HepG2 (cell line): ENCODE measurements around the gene ZNF99. TPM values are rescaled to one million over a fixed set of nuclear protein-coding genes. Genes with fewer than 3 reads are reported as not detected.

Experiments used
- ATAC-seq: fragments of 200-7000 bp; cut with Tn5 transposase; 3 replicates; pipeline ENCODE4 v1.9.1; 2020; ENCODE audit warnings: mild to moderate bottlenecking, moderate library complexity
- BruUV-seq: library from RNA; stranded (reverse); fragments of 400-500 nt; replicated peaks from 2 replicates; lab custom pipeline; 2021; lab: Mats Ljungman, UMichigan
- CTCF ChIA-PET: fragments of 300-600 bp; formaldehyde crosslinking; extraction: SDS; loops from one replicate; lab custom pipeline; 2021; ENCODE audit warnings: low total read pairs, inconsistent platforms, low intra/inter-chr PET ratio; lab: Yijun Ruan, JAX
- POLR2A ChIA-PET: fragments of 350-600 bp; sonication (Branson Sonifier 250); formaldehyde crosslinking; loops from one replicate; lab custom pipeline; 2020; ENCODE audit warnings: antibody characterized with exemption, inconsistent platforms; lab: Yijun Ruan, JAX
- DNase-seq: peaks from one replicate; pipeline ENCODE4 v3.0.0-alpha.2; 2015; ENCODE audit warnings: low spot score
- FAIRE-seq: peaks from 3 replicates; lab custom pipeline; 2011; peaks lifted over from hg19 to GRCh38; lab: Jason Lieb, UNC
- H2AFZ ChIP-seq: one replicate; pipeline ENCODE4 v1.6.1; 2011; ENCODE audit warnings: low read length, inconsistent platforms
- H3K27ac ChIP-seq: fragments of 300-600 bp; 3 replicates; pipeline ENCODE4 v1.8.0; 2011; ENCODE audit warnings: mixed run types, mild to moderate bottlenecking, mixed read lengths, low read length, inconsistent platforms; ENCODE audit not compliant: insufficient read depth; ENCODE audit errors: extremely low read length
- H3K27me3 ChIP-seq, 2 experiments: fragments of 200-600 bp in 1 of 2; 2 replicates in 1 of 2; 3 replicates in 1 of 2; pipeline versions ENCODE4 v1.6.0 to v1.8.0; 2011; ENCODE audit warnings: low read length in 2 of 2, mild to moderate bottlenecking in 2 of 2, moderate library complexity in 2 of 2, inconsistent platforms in 1 of 2; ENCODE audit not compliant: insufficient read depth in 2 of 2, control insufficient read depth in 1 of 2
- H3K36me3 ChIP-seq, 2 experiments: fragments of 200-600 bp in 1 of 2; replicated peaks in 1 of 2; 2 replicates in 1 of 2; 3 replicates in 1 of 2; pipeline versions ENCODE4 v1.5.1 to v1.8.0; 2011; ENCODE audit warnings: low read length in 2 of 2, inconsistent platforms in 1 of 2; ENCODE audit not compliant: insufficient read depth in 2 of 2, control insufficient read depth in 1 of 2
- H3K4me1 ChIP-seq: 2 replicates; pipeline ENCODE4 v1.5.1; 2012; ENCODE audit warnings: low read length, inconsistent platforms; ENCODE audit not compliant: insufficient read depth
- H3K4me2 ChIP-seq: 2 replicates; pipeline ENCODE4 v1.6.0; 2011; ENCODE audit warnings: low read depth, low read length, inconsistent platforms
- H3K4me3 ChIP-seq, 3 experiments: fragments of 200-600 bp in 1 of 3; sonication (generic), shearing (Covaris generic) in 1 of 3; replicated peaks in 1 of 3; 2 replicates each; pipeline ENCODE4 v1.5.1; 2011 to 2016; ENCODE audit warnings: low read length in 3 of 3, inconsistent platforms in 2 of 3, low read depth in 2 of 3, mild to moderate bottlenecking in 2 of 3, control low read depth in 1 of 3, mixed read lengths in 1 of 3; ENCODE audit not compliant: insufficient read depth in 1 of 3
- H3K79me2 ChIP-seq: one replicate; pipeline ENCODE4 v1.6.1; 2011; ENCODE audit warnings: low read length, inconsistent platforms; ENCODE audit not compliant: insufficient read depth
- H3K9ac ChIP-seq: 2 replicates; pipeline ENCODE4 v1.6.0; 2011; ENCODE audit warnings: mild to moderate bottlenecking, low read depth, low read length, inconsistent platforms; ENCODE audit not compliant: insufficient read depth
- H3K9me3 ChIP-seq: 2 replicates; pipeline ENCODE4 v1.5.1; 2012; ENCODE audit warnings: mild to moderate bottlenecking, low read length
- H4K20me1 ChIP-seq: 2 replicates; pipeline ENCODE4 v1.6.0; 2011; ENCODE audit warnings: inconsistent platforms, mild to moderate bottlenecking, low read length, moderate library complexity; ENCODE audit not compliant: insufficient read depth
- GABPA ChIP-seq, 2 experiments: IDR thresholded peaks; 2 replicates each; pipeline ENCODE4 v1.6.1; 2011 to 2016; ENCODE audit warnings: low read depth in 2 of 2, low read length in 1 of 2, missing biosample characterization in 1 of 2, missing genetic modification characterization in 1 of 2
- GATAD1 ChIP-seq: IDR thresholded peaks from 2 replicates; pipeline ENCODE4 v1.6.1; 2016; ENCODE audit warnings: missing genetic modification reagents, missing compliant biosample characterization
- HDAC1 ChIP-seq: sonication (generic); formaldehyde crosslinking; IDR thresholded peaks from 2 replicates; pipeline ENCODE4 v1.5.1; 2020; ENCODE audit warnings: mild to moderate bottlenecking, missing genetic modification reagents
- MYNN ChIP-seq: sonication (generic); formaldehyde crosslinking; IDR thresholded peaks from 2 replicates; pipeline ENCODE4 v1.4.0; 2020; ENCODE audit warnings: mild to moderate bottlenecking, low read depth, missing genetic modification reagents
- NR2F6 ChIP-seq, 2 experiments: IDR thresholded peaks; 2 replicates each; pipeline ENCODE4 v1.6.1; 2016; ENCODE audit warnings: antibody characterized with exemption in 1 of 2, mild to moderate bottlenecking in 1 of 2
- RARA ChIP-seq: IDR thresholded peaks from 2 replicates; pipeline ENCODE4 v1.6.1; 2016; ENCODE audit warnings: missing genetic modification reagents, missing compliant biosample characterization
- RARG ChIP-seq: sonication (generic); formaldehyde crosslinking; IDR thresholded peaks from 2 replicates; pipeline ENCODE4 v1.4.0; 2020; ENCODE audit warnings: low read depth, mild to moderate bottlenecking, missing genetic modification reagents
- STAG1 ChIP-seq: sonication (generic); formaldehyde crosslinking; IDR thresholded peaks from 2 replicates; pipeline ENCODE4 v1.4.0; 2020; ENCODE audit warnings: missing genetic modification reagents
- ZBTB8A ChIP-seq: sonication (generic); formaldehyde crosslinking; IDR thresholded peaks from 2 replicates; pipeline ENCODE4 v1.4.0; 2020; ENCODE audit warnings: mild to moderate bottlenecking, low read depth, missing genetic modification reagents, borderline replicate concordance
- ZFX ChIP-seq: sonication (generic); formaldehyde crosslinking; IDR thresholded peaks from 2 replicates; pipeline ENCODE4 v1.4.0; 2020; ENCODE audit warnings: mild to moderate bottlenecking, low read depth, missing genetic modification reagents, moderate library complexity
- ZFY ChIP-seq: sonication (generic); formaldehyde crosslinking; IDR thresholded peaks from 2 replicates; pipeline ENCODE4 v1.4.0; 2020; ENCODE audit warnings: missing genetic modification reagents
- ZNF160 ChIP-seq: sonication (generic); formaldehyde crosslinking; IDR thresholded peaks from 2 replicates; pipeline ENCODE4 v1.8.0; 2022; ENCODE audit warnings: mild to moderate bottlenecking, inconsistent platforms, missing genetic modification reagents
- ZNF841 ChIP-seq: sonication (generic); formaldehyde crosslinking; IDR thresholded peaks from 2 replicates; pipeline ENCODE4 v1.8.1; 2023; ENCODE audit warnings: missing genetic modification reagents, borderline replicate concordance
- whole genome bisulfite sequencing: methylation state at CpG from one replicate; pipeline ENCODE4 v1.1.6; 2017; ENCODE audit warnings: low lambda C conversion rate; 5-methylcytosine and 5-hydroxymethylcytosine counted together
- in situ Hi-C: cut with HindIII; loops from 2 replicates; pipeline ENCODE4 v1.10.0; 2017; ENCODE audit warnings: low pct_unique_long_range_greater_than_20kb; ENCODE audit not compliant: extremely low pct_ligation_motif_present
- intact Hi-C: fragments of 100-400 bp; cut with micrococcal nuclease; formaldehyde crosslinking; loops from one replicate; pipeline ENCODE4 v1.10.0; 2022; ENCODE audit not compliant: unreplicated experiment
- polyA plus RNA-seq, 8 experiments: library from polyadenylated mRNA; depleted of rRNA in 3 of 8; stranded (reverse) in 7 of 8; unstranded in 1 of 8; fragments of >200 nt; fragmentation: Illumina TruSeq in 4 of 8; extraction: Trizol in 4 of 8; gene quantifications; 2 replicates each; pipeline versions ENCODE4 v1.2.1 to v1.2.3, GENCODE V29; 2011 to 2016; ENCODE audit warnings: low read depth in 4 of 8, missing spikeins in 1 of 8, mixed read lengths in 1 of 8; ENCODE audit not compliant: insufficient read depth in 1 of 8
- total RNA-seq, 5 experiments: library from RNA; depleted of rRNA; stranded (reverse); fragments of >200 nt; fragmentation: Illumina TruSeq; extraction: Trizol; gene quantifications; 2 replicates each; pipeline ENCODE4 v1.2.3, GENCODE V29; 2016; ENCODE audit warnings: low read depth in 1 of 5
- TF ChIP-seq, protein P1 (sequence below): conservative IDR thresholded peaks from 2 replicates; pipeline ENCODE4 v1.6.1; 2018; ENCODE audit warnings: missing genetic modification reagents
- TF ChIP-seq, protein P2 (sequence below): IDR thresholded peaks from 2 replicates; pipeline ENCODE4 v1.6.1; 2012; ENCODE audit warnings: inconsistent platforms
- TF ChIP-seq, protein P3 (sequence below): sonication (generic); formaldehyde crosslinking; IDR thresholded peaks from 2 replicates; pipeline ENCODE4 v1.8.0; 2022; ENCODE audit warnings: low read depth, missing genetic modification reagents

The ZNF99 gene
- total and polyA plus RNA-seq, 2 of the 13 experiments (the other 11 are each of a cell fraction or from before 2014, with no cell fraction given), result not detected

DNA sequence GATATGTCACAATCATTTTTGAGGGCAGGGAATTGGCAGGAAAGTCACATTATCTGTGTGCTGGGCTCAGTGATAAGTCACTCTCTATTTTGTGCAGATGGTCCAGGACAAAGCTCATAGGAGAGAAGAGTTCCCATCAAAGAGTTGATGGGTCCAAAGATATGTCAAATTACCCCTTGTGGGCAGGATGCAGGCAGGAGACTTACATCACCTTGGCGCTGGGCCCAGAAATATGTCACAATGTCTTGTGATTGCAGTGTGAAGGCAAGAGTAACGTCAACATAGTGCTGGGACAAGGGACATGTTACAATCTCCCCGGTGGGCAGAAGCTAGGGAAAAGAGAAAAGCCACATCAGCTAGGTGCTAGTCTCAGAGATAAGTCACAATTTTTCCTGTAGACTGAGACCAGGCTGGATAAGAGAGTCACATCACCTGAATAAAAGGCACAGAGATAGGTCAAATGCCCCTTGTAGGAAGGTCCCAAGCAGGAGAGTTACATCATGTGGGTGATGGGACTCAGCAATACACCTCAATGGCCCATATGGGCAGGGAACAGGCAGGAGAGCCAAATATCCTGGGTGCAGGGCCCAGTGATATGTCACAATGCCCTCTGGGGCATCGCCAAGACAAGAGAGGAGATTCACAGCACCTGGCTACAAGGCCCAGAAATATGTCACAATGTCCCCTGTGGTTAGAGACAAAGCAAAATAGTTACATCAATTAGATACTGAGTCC, 47.9 kb downstream of the ZNF99 start:
- in situ Hi-C loops, result no loop called here

DNA sequence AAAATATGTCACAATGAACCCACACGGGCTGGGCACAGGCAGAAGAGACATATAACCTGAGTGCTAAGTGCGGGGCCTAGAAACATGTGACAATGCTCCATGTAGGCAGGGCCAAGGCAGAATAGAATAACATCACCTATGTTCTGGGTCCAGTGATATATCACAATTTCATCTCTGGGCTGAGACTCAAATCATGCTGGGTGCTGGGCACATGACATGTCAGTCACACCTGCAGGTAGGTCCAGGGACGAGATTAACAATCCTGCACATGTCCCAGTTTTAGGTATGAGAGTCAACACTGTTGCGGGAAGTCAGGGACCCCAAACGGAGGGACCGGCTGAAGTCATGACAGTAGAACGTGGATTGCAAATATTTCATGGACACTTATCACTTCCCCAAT, 50.3 kb downstream of the ZNF99 start:
- 44% methylated on average over 7 of the region's 7 CpGs for WGBS
- no peaks in the 10 kb centered on the region for H3K27me3 ChIP-seq
- ChIA-PET CTCF (no interaction called here), POLR2A (no interaction called here)
- H3K4me3 ChIP-seq, result no peak overlapping the region
- no peak for FAIRE-seq
- no peaks in the 10 kb centered on the region for H3K79me2 ChIP-seq
- no peak overlapping the region for H2AFZ ChIP-seq
- DNase-seq, result no peak
- no peaks in the 10 kb centered on the region for H3K36me3 ChIP-seq
- H3K4me1 ChIP-seq, result no peaks in the 10 kb centered on the region
- no TSS peak for BruUV-seq
- intact Hi-C loops, result no loop called here
- no peak for ATAC-seq
- no peaks in the 10 kb centered on the region for H4K20me1 ChIP-seq
- no peak overlapping the region for H3K9ac ChIP-seq
- peaks cover 98% of the 10 kb centered on the region for H3K9me3 ChIP-seq
- in situ Hi-C loops, result no loop called here
- H3K27ac ChIP-seq, result no peak overlapping the region
- H3K4me2 ChIP-seq, result no peak overlapping the region
- TF ChIP-seq GATAD1 (CRISPR knock-in tag) (no peak), GABPA (IDR thresholded peaks at IDR 0.05; ENCODE audit: low read depth, low read length) (no peak), GABPA (CRISPR knock-in tag; IDR thresholded peaks at IDR 0.05; ENCODE audit: low read depth) (no peak), ZBTB8A (CRISPR knock-in tag) (no peak), MYNN (CRISPR knock-in tag) (no peak), ZNF160 (CRISPR knock-in tag) (no peak), STAG1 (CRISPR knock-in tag) (no peak), ZFX (CRISPR knock-in tag) (no peak), RARG (CRISPR knock-in tag) (no peak), HDAC1 (CRISPR knock-in tag) (no peak)
- TF ChIP-seq, protein P1, sequence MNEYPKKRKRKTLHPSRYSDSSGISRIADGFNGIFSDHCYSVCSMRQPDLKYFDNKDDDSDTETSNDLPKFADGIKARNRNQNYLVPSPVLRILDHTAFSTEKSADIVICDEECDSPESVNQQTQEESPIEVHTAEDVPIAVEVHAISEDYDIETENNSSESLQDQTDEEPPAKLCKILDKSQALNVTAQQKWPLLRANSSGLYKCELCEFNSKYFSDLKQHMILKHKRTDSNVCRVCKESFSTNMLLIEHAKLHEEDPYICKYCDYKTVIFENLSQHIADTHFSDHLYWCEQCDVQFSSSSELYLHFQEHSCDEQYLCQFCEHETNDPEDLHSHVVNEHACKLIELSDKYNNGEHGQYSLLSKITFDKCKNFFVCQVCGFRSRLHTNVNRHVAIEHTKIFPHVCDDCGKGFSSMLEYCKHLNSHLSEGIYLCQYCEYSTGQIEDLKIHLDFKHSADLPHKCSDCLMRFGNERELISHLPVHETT (CRISPR knock-in tag), result no peak
- TF ChIP-seq, protein P2, sequence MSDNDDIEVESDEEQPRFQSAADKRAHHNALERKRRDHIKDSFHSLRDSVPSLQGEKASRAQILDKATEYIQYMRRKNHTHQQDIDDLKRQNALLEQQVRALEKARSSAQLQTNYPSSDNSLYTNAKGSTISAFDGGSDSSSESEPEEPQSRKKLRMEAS, result no peak

More for the DNA sequence above, 47.9 kb downstream of the ZNF99 start:
- no peaks in the 10 kb centered on the region for H4K20me1 ChIP-seq
- ATAC-seq (no peak), FAIRE-seq (no peak), DNase-seq (no peak)
- H3K79me2 ChIP-seq, result no peaks in the 10 kb centered on the region
- H2AFZ ChIP-seq, result no peak overlapping the region
- H3K36me3 ChIP-seq, result no peaks in the 10 kb centered on the region
- no peak for TF ChIP-seq NR2F6 (IDR thresholded peaks at IDR 0.05)
- no peak for TF ChIP-seq NR2F6 (CRISPR knock-in tag; IDR thresholded peaks at IDR 0.05)
- TF ChIP-seq ZFY, result no peak
- TF ChIP-seq ZNF841 (CRISPR knock-in tag), result no peak
- TF ChIP-seq, protein P3, sequence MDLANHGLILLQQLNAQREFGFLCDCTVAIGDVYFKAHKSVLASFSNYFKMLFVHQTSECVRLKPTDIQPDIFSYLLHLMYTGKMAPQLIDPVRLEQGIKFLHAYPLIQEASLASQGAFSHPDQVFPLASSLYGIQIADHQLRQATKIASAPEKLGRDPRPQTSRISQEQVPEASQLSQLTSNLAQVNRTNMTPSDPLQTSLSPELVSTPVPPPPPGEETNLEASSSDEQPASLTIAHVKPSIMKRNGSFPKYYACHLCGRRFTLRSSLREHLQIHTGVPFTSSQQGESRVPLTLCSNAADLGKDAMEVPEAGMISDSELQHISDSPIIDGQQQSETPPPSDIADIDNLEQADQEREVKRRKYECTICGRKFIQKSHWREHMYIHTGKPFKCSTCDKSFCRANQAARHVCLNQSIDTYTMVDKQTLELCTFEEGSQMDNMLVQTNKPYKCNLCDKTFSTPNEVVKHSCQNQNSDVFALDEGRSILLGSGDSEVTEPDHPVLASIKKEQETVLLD (CRISPR knock-in tag), result no peak
- TF ChIP-seq RARA (CRISPR knock-in tag), result no peak
- intact Hi-C loops, result no loop called here
- ChIA-PET CTCF (no interaction called here), POLR2A (no interaction called here)
- no peak overlapping the region for H3K4me3 ChIP-seq
- H3K9me3 ChIP-seq, result peaks cover 98% of the 10 kb centered on the region
- WGBS, result 3% methylated on average over 4 of the region's 4 CpGs
- H3K4me1 ChIP-seq, result no peaks in the 10 kb centered on the region
- no peak overlapping the region for H3K4me2 ChIP-seq
- BruUV-seq, result no TSS peak
- no peaks in the 10 kb centered on the region for H3K27me3 ChIP-seq
- H3K27ac ChIP-seq, result no peak overlapping the region
- no peak overlapping the region for H3K9ac ChIP-seq
